HEK293 (cell line): ENCODE results near the gene SKI.

Experiments
- CTCF ChIA-PET: fragments of 350-600 bp; formaldehyde crosslinking; extraction: SDS; loops from one replicate; lab custom pipeline; 2021; ENCODE audit warnings: antibody characterized with exemption; lab: Yijun Ruan, JAX
- POLR2A ChIA-PET: fragments of 300-600 bp; formaldehyde crosslinking; extraction: SDS; loops from one replicate; lab custom pipeline; 2020; ENCODE audit warnings: antibody characterized with exemption, inconsistent platforms; lab: Yijun Ruan, JAX
- H3K27ac ChIP-seq: fragments of 200-500 bp; sonication (Bioruptor generic); 2 replicates; pipeline ENCODE4 v1.5.1; 2014; ENCODE audit warnings: low read depth, low read length, control low read depth, inconsistent platforms; ENCODE audit errors: extremely low read depth
- H3K36me3 ChIP-seq, 2 experiments: fragments of 200-500 bp in 1 of 2; sonication (Bioruptor generic) in 1 of 2; 1 replicate in 1 of 2; 2 replicates in 1 of 2; pipeline ENCODE4 v1.5.1; 2014 to 2017; ENCODE audit warnings: inconsistent platforms in 2 of 2, low read length in 2 of 2; ENCODE audit not compliant: control insufficient read depth in 2 of 2, insufficient read depth in 1 of 2
- H3K4me1 ChIP-seq: fragments of 200-500 bp; sonication (Bioruptor generic); 2 replicates; pipeline ENCODE4 v1.5.1; 2014; ENCODE audit warnings: mild to moderate bottlenecking, low read length, inconsistent platforms; ENCODE audit not compliant: control insufficient read depth, insufficient read depth
- H3K4me3 ChIP-seq: 2 replicates; pipeline ENCODE4 v1.5.1; 2011; ENCODE audit warnings: low read depth, mild to moderate bottlenecking, control low read depth, low read length, moderate library complexity
- H3K9me3 ChIP-seq: fragments of 200-500 bp; sonication (Bioruptor generic); 2 replicates; pipeline ENCODE4 v1.5.1; 2014; ENCODE audit warnings: low read depth, low read length, inconsistent platforms; ENCODE audit not compliant: control insufficient read depth, insufficient read depth
- GLIS1 ChIP-seq: fragments of 450-650 bp; formaldehyde crosslinking; IDR thresholded peaks from 2 replicates; pipeline ENCODE4 v1.5.1; 2016; ENCODE audit warnings: missing biosample characterization, missing genetic modification characterization
- GLIS2 ChIP-seq: fragments of 450-650 bp; formaldehyde crosslinking; IDR thresholded peaks from 2 replicates; pipeline ENCODE4 v1.5.1; 2016; ENCODE audit warnings: missing biosample characterization, missing genetic modification characterization
- KLF1 ChIP-seq: fragments of 450-650 bp; formaldehyde crosslinking; IDR thresholded peaks from 2 replicates; pipeline ENCODE4 v1.5.1; 2016; ENCODE audit warnings: missing biosample characterization, missing genetic modification characterization
- PRDM2 ChIP-seq: fragments of 450-650 bp; formaldehyde crosslinking; IDR thresholded peaks from 2 replicates; pipeline ENCODE4 v1.5.1; 2016; ENCODE audit warnings: missing biosample characterization, missing genetic modification characterization, borderline replicate concordance
- YY2 ChIP-seq: fragments of 450-650 bp; formaldehyde crosslinking; IDR thresholded peaks from 2 replicates; pipeline ENCODE4 v1.5.1; 2016; ENCODE audit warnings: missing biosample characterization, missing genetic modification characterization
- ZBTB20 ChIP-seq: fragments of 450-650 bp; formaldehyde crosslinking; IDR thresholded peaks from 2 replicates; pipeline ENCODE4 v1.5.1; 2016; ENCODE audit warnings: missing biosample characterization, missing genetic modification characterization
- ZBTB49 ChIP-seq: fragments of 450-650 bp; formaldehyde crosslinking; IDR thresholded peaks from 2 replicates; pipeline ENCODE4 v1.5.1; 2016; ENCODE audit warnings: missing biosample characterization, missing genetic modification characterization, low read depth
- ZFP37 ChIP-seq: fragments of 450-650 bp; formaldehyde crosslinking; IDR thresholded peaks from 2 replicates; pipeline ENCODE4 v1.5.1; 2016; ENCODE audit warnings: missing biosample characterization, missing genetic modification characterization
- ZIC2 ChIP-seq: fragments of 450-650 bp; formaldehyde crosslinking; IDR thresholded peaks from 2 replicates; pipeline ENCODE4 v1.5.1; 2016; ENCODE audit warnings: missing biosample characterization, missing genetic modification characterization
- ZNF138 ChIP-seq: fragments of 450-650 bp; formaldehyde crosslinking; IDR thresholded peaks from 2 replicates; pipeline ENCODE4 v1.5.1; 2016; ENCODE audit warnings: missing biosample characterization, missing genetic modification characterization, borderline replicate concordance
- ZNF155 ChIP-seq: fragments of 450-650 bp; formaldehyde crosslinking; IDR thresholded peaks from 2 replicates; pipeline ENCODE4 v1.5.1; 2016; ENCODE audit warnings: missing biosample characterization, missing genetic modification characterization
- ZNF23 ChIP-seq: fragments of 450-650 bp; formaldehyde crosslinking; IDR thresholded peaks from 2 replicates; pipeline ENCODE4 v1.5.1; 2016; ENCODE audit warnings: missing biosample characterization, missing genetic modification characterization, borderline replicate concordance
- ZNF239 ChIP-seq: fragments of 450-650 bp; formaldehyde crosslinking; IDR thresholded peaks from 2 replicates; pipeline ENCODE4 v1.5.1; 2016; ENCODE audit warnings: missing biosample characterization, missing genetic modification characterization
- ZNF335 ChIP-seq: fragments of 450-650 bp; formaldehyde crosslinking; conservative IDR thresholded peaks from 2 replicates; pipeline ENCODE4 v1.5.1; 2016; ENCODE audit warnings: missing biosample characterization, missing genetic modification characterization
- ZNF341 ChIP-seq: fragments of 450-650 bp; formaldehyde crosslinking; IDR thresholded peaks from 2 replicates; pipeline ENCODE4; 2016; ENCODE audit warnings: low read depth, missing biosample characterization, missing genetic modification characterization
- ZNF398 ChIP-seq: fragments of 450-650 bp; formaldehyde crosslinking; IDR thresholded peaks from 2 replicates; pipeline ENCODE4 v1.5.1; 2017; ENCODE audit warnings: missing biosample characterization, missing genetic modification characterization
- ZNF488 ChIP-seq: fragments of 450-650 bp; formaldehyde crosslinking; IDR thresholded peaks from 2 replicates; pipeline ENCODE4 v1.5.1; 2016; ENCODE audit warnings: missing biosample characterization, missing genetic modification characterization
- ZNF571 ChIP-seq: fragments of 450-650 bp; formaldehyde crosslinking; IDR thresholded peaks from 2 replicates; pipeline ENCODE4 v1.5.0; 2017; ENCODE audit warnings: missing biosample characterization, missing genetic modification characterization
- ZNF600 ChIP-seq: fragments of 450-650 bp; formaldehyde crosslinking; IDR thresholded peaks from 2 replicates; pipeline ENCODE4 v1.5.1; 2016; ENCODE audit warnings: missing biosample characterization, missing genetic modification characterization
- ZNF670 ChIP-seq: fragments of 450-650 bp; formaldehyde crosslinking; IDR thresholded peaks from 2 replicates; pipeline ENCODE4 v1.5.1; 2016; ENCODE audit warnings: missing biosample characterization, missing genetic modification characterization, low read depth
- ZNF747 ChIP-seq: fragments of 450-650 bp; formaldehyde crosslinking; IDR thresholded peaks from 2 replicates; pipeline ENCODE4 v1.5.1; 2016; ENCODE audit warnings: missing biosample characterization, missing genetic modification characterization

Gene SKI

GRCh38 chr1:2234762-2235113, 6.6 kb downstream of the SKI start:
- TF ChIP-seq YY2 (no peak), ZBTB20 (tag by site-specific recombination) (0 out of 2 replicates have a peak, but pooled peaks have one; percentile 4), ZNF571 (tag by site-specific recombination) (no peak), ZNF600 (peak; percentile 70; the same call in 1 of the 2 replicates), ZNF747 (tag by site-specific recombination) (no peak), ZNF670 (tag by site-specific recombination) (no peak), PRDM2 (tag by site-specific recombination) (no peak), ZFP37 (tag by site-specific recombination) (no peak), ZNF488 (no peak), ZNF341 (tag by site-specific recombination) (no peak), ZNF138 (no peak), ZNF155 (tag by site-specific recombination) (no peak), ZNF335 (tag by site-specific recombination) (0 out of 2 replicates have a peak, but pooled peaks have one; percentile 5), KLF1 (tag by site-specific recombination) (peak; percentile 31; the same call in 1 of the 2 replicates), ZBTB49 (tag by site-specific recombination) (no peak)
- Histone ChIP-seq H3K27ac (peak overlapping the region; percentile 32; the same call in 1 of the 2 replicates), H3K9me3 (no peaks in the 10 kb centered on the region), H3K4me1 (peaks cover 29% of the 10 kb centered on the region), H3K36me3 (peaks cover 0 to 42% of the 10 kb centered on the region in 2 experiments; a peak in 1 of 3 replicates), H3K4me3 (no peak overlapping the region)
- CTCF ChIA-PET = interaction anchor here (1.3 kb wide), 1 partner anchor 40 kb away, joined by 4 read pairs; the partner anchor contains the start of gene FAAP20
- POLR2A ChIA-PET = interaction anchor here (0.7 to 1.2 kb wide), 4 partner anchors 26 to 141 kb away, joined by 3 to 6 read pairs (median 3); partner anchors contain the start of gene FAAP20

GRCh38 chr1:2235300-2235998, 7.3 kb downstream of the SKI start:
- CTCF ChIA-PET = interaction anchor here (1.3 kb wide), 1 partner anchor 41 kb away, joined by 4 read pairs; the partner anchor contains the start of gene FAAP20
- 0 out of 2 replicates have a peak, but pooled peaks have one; percentile 14 for TF ChIP-seq GLIS2 (tag by site-specific recombination)
- TF ChIP-seq ZNF398 = no peak
- TF ChIP-seq ZNF239 (tag by site-specific recombination) = no peak
- TF ChIP-seq ZNF23 = no peak
- TF ChIP-seq ZNF600 = no peak
- TF ChIP-seq GLIS1 = peak; percentile 83
- TF ChIP-seq ZIC2 (tag by site-specific recombination) = peak; percentile 57

More at GRCh38 chr1:2235300-2235998, 7.3 kb downstream of the SKI start:
- peaks cover 0 to 36% of the 10 kb centered on the region in 2 experiments; a peak in 1 of 3 replicates for H3K36me3 ChIP-seq
- POLR2A ChIA-PET = interaction anchor here (0.7 to 0.8 kb wide), 2 partner anchors 33 to 140 kb away, joined by 3 to 6 read pairs; no protein-coding TSS in a partner anchor
- no peak overlapping the region for H3K4me3 ChIP-seq
- H3K4me1 ChIP-seq = peaks cover 35% of the 10 kb centered on the region
- no peaks in the 10 kb centered on the region for H3K9me3 ChIP-seq
- peak overlapping the region; percentile 3; the same call in 1 of the 2 replicates for H3K27ac ChIP-seq
